Measurements from ENCODE around the gene RCE1.

DNA sequence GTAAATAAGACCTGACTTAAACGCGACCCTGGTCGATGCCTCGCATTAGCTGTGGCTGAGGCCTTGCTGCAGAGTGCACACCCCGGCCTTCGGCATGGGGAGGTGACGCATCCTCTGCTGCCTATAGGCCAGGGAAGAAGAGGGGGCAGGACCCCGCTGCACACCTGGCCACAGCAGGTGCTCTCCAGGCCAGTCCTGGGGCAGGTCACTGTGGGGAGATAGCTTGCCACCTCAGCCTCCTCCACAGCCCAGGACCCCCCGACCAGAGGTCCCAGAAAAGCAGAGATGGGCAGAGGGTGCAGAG, 26.3 kb downstream of the RCE1 start:
- TF ChIP-seq CTCF (IDR thresholded peaks at IDR 0.05): no peak
- TF ChIP-seq POLR2AphosphoS5 (IDR thresholded peaks at IDR 0.05): no peak

All from gastroesophageal sphincter (tissue), 3 donors.